NB4 (cell line): Measurements from ENCODE around the gene ZFAND6.

ENCODE experiments used
- DNase-seq: peaks from one replicate; pipeline ENCODE4 v3.0.0; 2010; ENCODE audit warnings: low read depth
- H3K4me3 ChIP-seq: one replicate; pipeline ENCODE4 v1.5.1; 2011; ENCODE audit warnings: mild to moderate bottlenecking, low read depth, low read length, moderate library complexity
- CTCF ChIP-seq: IDR thresholded peaks from one replicate; pipeline ENCODE4 v1.5.1; 2012; ENCODE audit warnings: low read depth, low read length
- MAX ChIP-seq: IDR thresholded peaks from 2 replicates; pipeline ENCODE4 v1.6.1; 2011; ENCODE audit warnings: low read depth, low read length
- MYC ChIP-seq: IDR thresholded peaks from 2 replicates; pipeline ENCODE4 v1.6.1; 2011; ENCODE audit warnings: low read depth, low read length
- POLR2A ChIP-seq: IDR thresholded peaks from 2 replicates; pipeline ENCODE4 v1.6.1; 2011; ENCODE audit warnings: mild to moderate bottlenecking; ENCODE audit not compliant: insufficient read length; ENCODE audit errors: extremely low read depth

The ZFAND6 gene

DNA sequence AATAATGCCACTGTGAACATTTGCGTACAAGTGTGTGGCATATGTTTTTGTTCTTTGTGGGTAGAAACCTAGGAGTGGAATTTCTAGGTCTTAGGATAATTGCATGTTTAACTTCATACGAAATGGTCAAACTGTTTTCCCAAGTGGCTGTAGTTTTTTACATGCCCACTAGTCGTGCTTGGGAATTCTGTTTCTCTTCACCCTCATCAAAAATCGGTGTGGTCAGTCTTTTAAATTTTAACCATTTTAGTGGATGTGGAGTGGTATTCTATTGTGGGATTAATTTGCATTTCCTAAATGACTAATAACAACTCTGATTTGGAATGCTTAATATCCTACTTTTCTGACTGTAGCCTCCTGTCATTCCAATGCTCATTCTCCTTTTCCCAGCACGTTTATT is 27.6 kb downstream of the ZFAND6 start:
- no peak for DNase-seq
- TF ChIP-seq CTCF: no peak
- no peak for TF ChIP-seq POLR2A
- no peak for TF ChIP-seq MAX
- TF ChIP-seq MYC: no peak

DNA sequence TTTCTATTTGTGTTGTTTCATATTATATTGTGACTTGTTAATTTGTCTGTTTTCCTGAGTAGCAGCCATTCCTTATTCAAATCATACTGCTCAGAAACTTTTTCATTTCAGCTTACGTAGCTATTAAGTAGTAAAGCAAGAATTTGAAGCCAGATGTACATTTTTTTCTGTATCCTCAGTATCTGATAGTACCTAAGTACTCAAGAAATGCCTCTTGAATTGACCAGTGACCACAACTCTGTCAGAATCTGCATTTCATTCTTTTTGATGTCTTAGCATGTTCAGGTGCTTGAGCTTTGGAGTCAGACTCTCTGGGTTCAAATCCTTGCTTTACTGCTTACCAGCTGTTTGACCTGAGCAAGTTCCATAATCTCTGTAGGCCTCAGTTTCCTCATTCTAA is 30.6 kb downstream of the ZFAND6 start:
- DNase-seq: no peak
- no peak overlapping the region for H3K4me3 ChIP-seq
- TF ChIP-seq MYC: no peak

More for the DNA sequence above, 27.6 kb downstream of the ZFAND6 start:
- H3K4me3 ChIP-seq: no peak overlapping the region

DNA sequence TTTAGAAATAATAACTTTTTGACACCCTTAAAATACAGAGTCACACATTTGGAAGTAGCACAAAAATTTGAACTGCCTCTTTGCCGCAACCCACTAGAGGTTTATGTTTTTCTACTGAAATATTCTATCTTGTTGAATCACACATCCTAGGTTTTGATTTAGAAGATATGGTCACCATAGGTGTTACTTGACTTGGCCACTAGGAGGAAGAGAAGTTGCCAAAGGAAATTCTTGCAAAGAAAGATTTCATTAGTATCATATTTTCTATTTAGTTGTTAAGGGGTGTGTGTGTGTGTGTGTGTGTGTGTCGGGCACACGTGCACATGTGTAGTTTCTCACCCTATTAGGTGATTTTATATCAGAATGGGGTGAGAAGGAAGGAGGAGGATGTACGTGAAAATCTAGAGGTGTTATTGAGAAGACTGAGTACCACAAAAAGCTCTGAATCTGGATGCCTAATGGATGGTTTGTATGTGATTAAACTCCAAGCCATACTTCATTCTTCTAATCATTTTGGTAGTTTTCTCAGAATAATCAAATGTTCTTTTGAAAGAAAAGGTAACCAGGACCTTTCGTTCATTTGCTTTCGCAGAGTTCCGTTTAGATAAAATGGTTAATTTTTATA is 31.5 kb downstream of the ZFAND6 start:
- TF ChIP-seq POLR2A (no peak), CTCF (peak; percentile 35), MAX (no peak), MYC (no peak)
- DNase-seq: peak; percentile 16
- no peak overlapping the region for H3K4me3 ChIP-seq

GRCh38 chr15:80093854-80094418 is 34.5 kb downstream of the ZFAND6 start:
- H3K4me3 ChIP-seq: no peak overlapping the region
- TF ChIP-seq MAX: no peak
- no peak for TF ChIP-seq POLR2A
- no peak for TF ChIP-seq CTCF
- TF ChIP-seq MYC: no peak
- DNase-seq: peak; percentile 73

DNA sequence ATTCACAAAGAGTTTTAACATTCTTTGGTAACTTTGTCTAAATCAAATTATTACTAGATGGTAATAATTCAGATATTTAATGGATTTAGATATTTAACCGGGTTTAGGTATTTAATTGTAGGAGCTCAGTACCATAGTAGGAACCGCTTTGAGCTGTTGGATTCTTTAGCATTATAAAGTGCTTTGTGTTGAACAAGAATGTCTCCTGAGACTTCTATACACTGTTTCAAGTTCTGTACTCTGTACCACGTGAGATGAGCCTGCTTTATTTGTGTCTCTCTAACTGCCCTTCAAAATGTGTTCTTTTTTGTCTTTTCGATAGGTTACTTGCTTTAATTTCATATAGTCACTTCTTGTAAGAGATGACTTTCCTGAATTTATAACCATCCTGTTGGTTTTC is 36.0 kb downstream of the ZFAND6 start:
- TF ChIP-seq MAX (no peak), CTCF (no peak), POLR2A (no peak), MYC (no peak)
- no peak overlapping the region for H3K4me3 ChIP-seq
- DNase-seq: no peak

DNA sequence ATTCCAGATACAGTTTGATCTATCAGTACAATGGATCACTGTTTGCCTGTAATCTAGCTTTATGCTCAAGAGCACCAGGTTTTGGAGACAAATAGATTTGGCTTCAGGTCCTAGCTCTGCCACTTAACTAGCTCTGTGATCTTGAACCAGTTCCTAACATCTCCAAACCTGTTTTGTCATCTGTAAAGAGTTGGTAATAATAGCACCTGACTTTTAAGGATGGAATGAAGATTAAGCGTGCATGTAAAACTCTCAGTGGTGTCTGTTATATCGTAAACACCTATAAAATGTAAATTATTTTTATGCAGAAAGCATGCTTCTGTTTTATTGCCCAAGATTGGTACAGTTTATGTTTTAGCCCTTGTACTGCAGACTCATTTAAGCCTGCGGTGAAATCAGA is 36.5 kb downstream of the ZFAND6 start:
- no peak overlapping the region for H3K4me3 ChIP-seq
- no peak for TF ChIP-seq CTCF
- TF ChIP-seq POLR2A: no peak
- TF ChIP-seq MYC: no peak
- TF ChIP-seq MAX: no peak
- no peak for DNase-seq
